Measurements from ENCODE around the gene CLCF1. TPM values are rescaled to one million over a fixed set of nuclear protein-coding genes. Genes with fewer than 3 reads are reported as not detected.

Gene CLCF1
- total RNA-seq, 2 experiments from 2014 or later = 0.79 to 0.81 TPM

GRCh38 chr11:67409261-67409666 is 35.9 kb upstream of the CLCF1 start:
- CTCF ChIA-PET = interaction anchor here (1.3 to 3.5 kb wide), 2 partner anchors 10 to 19 kb away, joined by 4 to 20 read pairs; partner anchors contain the start of gene RPS6KB2
- no peak for TF ChIP-seq CTCF (IDR thresholded peaks at IDR 0.05)
- Mint-ChIP-seq H3K9me3 (no peaks in the 10 kb centered on the region), H3K36me3 (ENCODE audit: low read depth) (peaks cover 56% of the 10 kb centered on the region), H3K4me3 (peak overlapping the region; percentile 87), H3K27me3 (no peaks in the 10 kb centered on the region), H3K27ac (peak overlapping the region; percentile 88), H3K4me1 (ENCODE audit: low read depth) (peaks cover 66% of the 10 kb centered on the region)
- peak; percentile 63 for ATAC-seq
- intact Hi-C loops (cut with micrococcal nuclease) = loop anchor here (10.0 kb wide), 1 partner anchor 76 kb away; the partner anchor contains the start of gene AIP
- peak; percentile 88 for DNase-seq
- POLR2A ChIA-PET = interaction anchor here (0.6 to 3.6 kb wide), 12 partner anchors 9 to 102 kb away, joined by 3 to 75 read pairs (median 4); partner anchors contain the start of genes AIP, GPR152, PTPRCAP and RAD9A

GRCh38 chr11:67408437-67409200 is 35.2 kb upstream of the CLCF1 start:
- no peak for TF ChIP-seq CTCF (IDR thresholded peaks at IDR 0.05)
- no peaks in the 10 kb centered on the region for H3K27me3 Mint-ChIP-seq
- H3K4me3 Mint-ChIP-seq = peak overlapping the region; percentile 87
- H3K9me3 Mint-ChIP-seq = no peaks in the 10 kb centered on the region
- peak; percentile 1 for ATAC-seq
- H3K27ac Mint-ChIP-seq = peak overlapping the region; percentile 86
- intact Hi-C loops (cut with micrococcal nuclease) = loop anchor here (10.0 kb wide), 1 partner anchor 76 kb away; the partner anchor contains the start of gene AIP
- POLR2A ChIA-PET = interaction anchor here (0.6 to 3.6 kb wide), 13 partner anchors 10 to 102 kb away, joined by 3 to 75 read pairs (median 4); partner anchors contain the start of genes AIP, PTPRCAP and RAD9A
- peaks cover 66% of the 10 kb centered on the region for H3K4me1 Mint-ChIP-seq (ENCODE audit: low read depth)
- CTCF ChIA-PET = interaction anchor here (1.1 to 3.5 kb wide), 4 partner anchors 11 to 99 kb away, joined by 3 to 20 read pairs (median 4); partner anchors contain the start of genes CDK2AP2 and RPS6KB2
- peaks cover 56% of the 10 kb centered on the region for H3K36me3 Mint-ChIP-seq (ENCODE audit: low read depth)
- DNase-seq = peak; percentile 58

GRCh38 chr11:67407688-67408163 is 34.3 kb upstream of the CLCF1 start:
- ChIA-PET POLR2A (interaction anchor here (0.7 to 3.6 kb wide), 14 partner anchors 11 to 100 kb away, joined by 3 to 75 read pairs (median 4); partner anchors contain the start of genes PTPRCAP, RAD9A, RPS6KB2 and TMEM134), CTCF (interaction anchor here (1.1 to 3.5 kb wide), 5 partner anchors 12 to 100 kb away, joined by 3 to 20 read pairs (median 4); partner anchors contain the start of genes CDK2AP2, POLD4 and RPS6KB2)
- H3K27ac Mint-ChIP-seq = peak overlapping the region; percentile 86
- no peaks in the 10 kb centered on the region for H3K27me3 Mint-ChIP-seq
- intact Hi-C loops (cut with micrococcal nuclease) = loop anchor here (10.0 kb wide), 1 partner anchor 77 kb away; the partner anchor contains the start of gene AIP
- H3K4me3 Mint-ChIP-seq = peak overlapping the region; percentile 87
- peaks cover 56% of the 10 kb centered on the region for H3K36me3 Mint-ChIP-seq (ENCODE audit: low read depth)
- no peak for TF ChIP-seq CTCF (IDR thresholded peaks at IDR 0.05)
- no peaks in the 10 kb centered on the region for H3K9me3 Mint-ChIP-seq
- ATAC-seq (no peak), DNase-seq (no peak)
- peaks cover 64% of the 10 kb centered on the region for H3K4me1 Mint-ChIP-seq (ENCODE audit: low read depth)

GRCh38 chr11:67406969-67407687 is 33.7 kb upstream of the CLCF1 start:
- intact Hi-C loops (cut with micrococcal nuclease) = loop anchor here (10.0 kb wide), 1 partner anchor 78 kb away; the partner anchor contains the start of gene AIP
- H3K27me3 Mint-ChIP-seq = no peaks in the 10 kb centered on the region
- peaks cover 58% of the 10 kb centered on the region for H3K4me1 Mint-ChIP-seq (ENCODE audit: low read depth)
- peaks cover 56% of the 10 kb centered on the region for H3K36me3 Mint-ChIP-seq (ENCODE audit: low read depth)
- peak; percentile 47 for DNase-seq
- H3K9me3 Mint-ChIP-seq = no peaks in the 10 kb centered on the region
- no peak for TF ChIP-seq CTCF (IDR thresholded peaks at IDR 0.05)
- POLR2A ChIA-PET = interaction anchor here (0.6 to 3.6 kb wide), 14 partner anchors 10 to 100 kb away, joined by 3 to 75 read pairs (median 4); partner anchors contain the start of genes PTPRCAP, RAD9A, RPS6KB2 and TMEM134
- peak overlapping the region; percentile 86 for H3K27ac Mint-ChIP-seq
- no peak for ATAC-seq
- CTCF ChIA-PET = interaction anchor here (0.6 to 3.5 kb wide), 5 partner anchors 12 to 100 kb away, joined by 3 to 20 read pairs (median 3); partner anchors contain the start of genes CDK2AP2 and POLD4
- H3K4me3 Mint-ChIP-seq = peak overlapping the region; percentile 87
